T-helper 22 cell (primary cell): ENCODE measurements around the gene SERHL2.
"Not testable (repeated sequence)": the region's sequence is repeated elsewhere in the genome, so short reads cannot be mapped to it uniquely, and the experiment has no call there.

ENCODE experiments used
- DNase-seq: peaks from one replicate; pipeline ENCODE4 v3.0.0-alpha.2; 2020; ENCODE audit warnings: low read depth

The SERHL2 gene

GRCh38 chr22:42608136-42608822 is 54.5 kb downstream of the SERHL2 start:
- DNase-seq: no peak

GRCh38 chr22:42608823-42609361 is 55.1 kb downstream of the SERHL2 start:
- DNase-seq: no peak

GRCh38 chr22:42610186-42610585 is 56.4 kb downstream of the SERHL2 start:
- DNase-seq: no peak

- no peak for DNase-seq
These were observed 57.3 kb downstream of the SERHL2 start for GRCh38 chr22:42611051-42611450.

GRCh38 chr22:42612336-42612735 is 58.6 kb downstream of the SERHL2 start:
- DNase-seq: no peak

- DNase-seq: no peak
These were observed 60.1 kb downstream of the SERHL2 start for GRCh38 chr22:42613872-42614301.

GRCh38 chr22:42614312-42615091 is 60.7 kb downstream of the SERHL2 start, which contains the start of gene POLDIP3:
TSS of gene POLDIP3 (minus strand) at chr22:42614883. CDS start at chr22:42614857, 26 bp downstream.
- DNase-seq: peak; percentile 97

GRCh38 chr22:42615092-42615859 is 61.5 kb downstream of the SERHL2 start:
- DNase-seq: peak; percentile 71

- DNase-seq: not testable (repeated sequence)
These were observed 62.1 kb downstream of the SERHL2 start for GRCh38 chr22:42615860-42616175.

- DNase-seq: no peak
These were observed 63.6 kb downstream of the SERHL2 start for GRCh38 chr22:42617155-42617983.

- no peak for DNase-seq
These were observed 65.7 kb downstream of the SERHL2 start for GRCh38 chr22:42619261-42620063.

- no peak for DNase-seq
These were observed 66.3 kb downstream of the SERHL2 start for GRCh38 chr22:42620084-42620483.

GRCh38 chr22:42621505-42622002 is 67.8 kb downstream of the SERHL2 start:
- no peak for DNase-seq

- no peak for DNase-seq
These were observed 68.4 kb downstream of the SERHL2 start for GRCh38 chr22:42622061-42622710.

GRCh38 chr22:42623301-42623751 is 69.6 kb downstream of the SERHL2 start:
- no peak for DNase-seq
